ENCODE results near the gene CDK15. TPM values are rescaled to one million over a fixed set of nuclear protein-coding genes. Genes with fewer than 3 reads are reported as not detected.

CDK15 gene
- total RNA-seq, 1 experiment from 2014 or later, result not detected

DNA sequence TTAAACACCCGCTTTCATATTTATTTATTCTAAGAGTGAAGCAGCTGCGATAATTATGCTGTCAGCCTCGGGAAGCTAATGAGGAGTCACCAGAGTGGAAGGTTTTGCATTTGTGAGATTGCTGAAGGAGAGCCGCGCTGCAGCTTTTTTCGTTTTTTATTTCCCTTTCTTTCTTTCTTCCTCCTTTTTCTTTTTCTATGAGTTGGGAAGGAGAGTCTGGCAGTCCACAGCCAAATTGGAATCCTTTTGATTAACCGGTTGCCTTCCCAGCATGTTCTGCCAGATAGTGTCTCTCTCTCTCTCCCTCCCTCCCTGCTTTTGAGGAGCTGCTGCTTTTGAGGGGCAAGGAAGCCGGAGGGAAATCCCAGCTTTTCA lies 82.1 kb downstream of the CDK15 start (continued):
- TF ChIP-seq, protein P1, sequence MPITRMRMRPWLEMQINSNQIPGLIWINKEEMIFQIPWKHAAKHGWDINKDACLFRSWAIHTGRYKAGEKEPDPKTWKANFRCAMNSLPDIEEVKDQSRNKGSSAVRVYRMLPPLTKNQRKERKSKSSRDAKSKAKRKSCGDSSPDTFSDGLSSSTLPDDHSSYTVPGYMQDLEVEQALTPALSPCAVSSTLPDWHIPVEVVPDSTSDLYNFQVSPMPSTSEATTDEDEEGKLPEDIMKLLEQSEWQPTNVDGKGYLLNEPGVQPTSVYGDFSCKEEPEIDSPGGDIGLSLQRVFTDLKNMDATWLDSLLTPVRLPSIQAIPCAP (CRISPR knock-in tag; IDR thresholded peaks at IDR 0.05), result no peak
- TF ChIP-seq, protein P2, sequence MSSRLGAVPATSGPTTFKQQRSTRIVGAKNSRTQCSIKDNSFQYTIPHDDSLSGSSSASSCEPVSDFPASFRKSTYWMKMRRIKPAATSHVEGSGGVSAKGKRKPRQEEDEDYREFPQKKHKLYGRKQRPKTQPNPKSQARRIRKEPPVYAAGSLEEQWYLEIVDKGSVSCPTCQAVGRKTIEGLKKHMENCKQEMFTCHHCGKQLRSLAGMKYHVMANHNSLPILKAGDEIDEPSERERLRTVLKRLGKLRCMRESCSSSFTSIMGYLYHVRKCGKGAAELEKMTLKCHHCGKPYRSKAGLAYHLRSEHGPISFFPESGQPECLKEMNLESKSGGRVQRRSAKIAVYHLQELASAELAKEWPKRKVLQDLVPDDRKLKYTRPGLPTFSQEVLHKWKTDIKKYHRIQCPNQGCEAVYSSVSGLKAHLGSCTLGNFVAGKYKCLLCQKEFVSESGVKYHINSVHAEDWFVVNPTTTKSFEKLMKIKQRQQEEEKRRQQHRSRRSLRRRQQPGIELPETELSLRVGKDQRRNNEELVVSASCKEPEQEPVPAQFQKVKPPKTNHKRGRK (CRISPR knock-in tag; IDR thresholded peaks at IDR 0.05; ENCODE audit: borderline replicate concordance), result no peak
- TF ChIP-seq, protein P3, sequence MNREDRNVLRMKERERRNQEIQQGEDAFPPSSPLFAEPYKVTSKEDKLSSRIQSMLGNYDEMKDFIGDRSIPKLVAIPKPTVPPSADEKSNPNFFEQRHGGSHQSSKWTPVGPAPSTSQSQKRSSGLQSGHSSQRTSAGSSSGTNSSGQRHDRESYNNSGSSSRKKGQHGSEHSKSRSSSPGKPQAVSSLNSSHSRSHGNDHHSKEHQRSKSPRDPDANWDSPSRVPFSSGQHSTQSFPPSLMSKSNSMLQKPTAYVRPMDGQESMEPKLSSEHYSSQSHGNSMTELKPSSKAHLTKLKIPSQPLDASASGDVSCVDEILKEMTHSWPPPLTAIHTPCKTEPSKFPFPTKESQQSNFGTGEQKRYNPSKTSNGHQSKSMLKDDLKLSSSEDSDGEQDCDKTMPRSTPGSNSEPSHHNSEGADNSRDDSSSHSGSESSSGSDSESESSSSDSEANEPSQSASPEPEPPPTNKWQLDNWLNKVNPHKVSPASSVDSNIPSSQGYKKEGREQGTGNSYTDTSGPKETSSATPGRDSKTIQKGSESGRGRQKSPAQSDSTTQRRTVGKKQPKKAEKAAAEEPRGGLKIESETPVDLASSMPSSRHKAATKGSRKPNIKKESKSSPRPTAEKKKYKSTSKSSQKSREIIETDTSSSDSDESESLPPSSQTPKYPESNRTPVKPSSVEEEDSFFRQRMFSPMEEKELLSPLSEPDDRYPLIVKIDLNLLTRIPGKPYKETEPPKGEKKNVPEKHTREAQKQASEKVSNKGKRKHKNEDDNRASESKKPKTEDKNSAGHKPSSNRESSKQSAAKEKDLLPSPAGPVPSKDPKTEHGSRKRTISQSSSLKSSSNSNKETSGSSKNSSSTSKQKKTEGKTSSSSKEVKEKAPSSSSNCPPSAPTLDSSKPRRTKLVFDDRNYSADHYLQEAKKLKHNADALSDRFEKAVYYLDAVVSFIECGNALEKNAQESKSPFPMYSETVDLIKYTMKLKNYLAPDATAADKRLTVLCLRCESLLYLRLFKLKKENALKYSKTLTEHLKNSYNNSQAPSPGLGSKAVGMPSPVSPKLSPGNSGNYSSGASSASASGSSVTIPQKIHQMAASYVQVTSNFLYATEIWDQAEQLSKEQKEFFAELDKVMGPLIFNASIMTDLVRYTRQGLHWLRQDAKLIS (CRISPR knock-in tag; IDR thresholded peaks at IDR 0.05; ENCODE audit: borderline replicate concordance), result no peak

DNA sequence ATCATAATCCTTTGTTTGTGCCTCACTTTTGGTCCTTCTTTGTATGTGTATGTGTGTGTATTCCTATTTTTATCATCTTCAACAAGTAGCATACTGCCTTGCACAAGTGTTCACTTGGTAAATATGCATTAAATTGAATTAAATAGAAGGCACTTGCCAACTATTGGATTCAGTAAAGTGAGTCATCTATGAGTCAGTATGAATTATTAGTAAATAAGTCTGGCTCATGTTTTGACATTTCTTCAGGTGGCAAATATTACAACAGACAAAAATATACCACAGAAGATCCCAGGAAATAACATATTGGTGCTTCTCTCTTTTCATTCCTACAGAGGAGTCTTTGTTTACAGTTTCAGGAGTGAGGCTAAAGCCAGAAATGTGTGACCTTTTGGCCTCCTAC lies 84.1 kb downstream of the CDK15 start:
- ATAC-seq, result no peak
- no peak for DNase-seq (ENCODE audit: low spot score)
- TF ChIP-seq, protein P4, sequence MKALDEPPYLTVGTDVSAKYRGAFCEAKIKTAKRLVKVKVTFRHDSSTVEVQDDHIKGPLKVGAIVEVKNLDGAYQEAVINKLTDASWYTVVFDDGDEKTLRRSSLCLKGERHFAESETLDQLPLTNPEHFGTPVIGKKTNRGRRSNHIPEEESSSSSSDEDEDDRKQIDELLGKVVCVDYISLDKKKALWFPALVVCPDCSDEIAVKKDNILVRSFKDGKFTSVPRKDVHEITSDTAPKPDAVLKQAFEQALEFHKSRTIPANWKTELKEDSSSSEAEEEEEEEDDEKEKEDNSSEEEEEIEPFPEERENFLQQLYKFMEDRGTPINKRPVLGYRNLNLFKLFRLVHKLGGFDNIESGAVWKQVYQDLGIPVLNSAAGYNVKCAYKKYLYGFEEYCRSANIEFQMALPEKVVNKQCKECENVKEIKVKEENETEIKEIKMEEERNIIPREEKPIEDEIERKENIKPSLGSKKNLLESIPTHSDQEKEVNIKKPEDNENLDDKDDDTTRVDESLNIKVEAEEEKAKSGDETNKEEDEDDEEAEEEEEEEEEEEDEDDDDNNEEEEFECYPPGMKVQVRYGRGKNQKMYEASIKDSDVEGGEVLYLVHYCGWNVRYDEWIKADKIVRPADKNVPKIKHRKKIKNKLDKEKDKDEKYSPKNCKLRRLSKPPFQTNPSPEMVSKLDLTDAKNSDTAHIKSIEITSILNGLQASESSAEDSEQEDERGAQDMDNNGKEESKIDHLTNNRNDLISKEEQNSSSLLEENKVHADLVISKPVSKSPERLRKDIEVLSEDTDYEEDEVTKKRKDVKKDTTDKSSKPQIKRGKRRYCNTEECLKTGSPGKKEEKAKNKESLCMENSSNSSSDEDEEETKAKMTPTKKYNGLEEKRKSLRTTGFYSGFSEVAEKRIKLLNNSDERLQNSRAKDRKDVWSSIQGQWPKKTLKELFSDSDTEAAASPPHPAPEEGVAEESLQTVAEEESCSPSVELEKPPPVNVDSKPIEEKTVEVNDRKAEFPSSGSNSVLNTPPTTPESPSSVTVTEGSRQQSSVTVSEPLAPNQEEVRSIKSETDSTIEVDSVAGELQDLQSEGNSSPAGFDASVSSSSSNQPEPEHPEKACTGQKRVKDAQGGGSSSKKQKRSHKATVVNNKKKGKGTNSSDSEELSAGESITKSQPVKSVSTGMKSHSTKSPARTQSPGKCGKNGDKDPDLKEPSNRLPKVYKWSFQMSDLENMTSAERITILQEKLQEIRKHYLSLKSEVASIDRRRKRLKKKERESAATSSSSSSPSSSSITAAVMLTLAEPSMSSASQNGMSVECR (CRISPR knock-in tag; IDR thresholded peaks at IDR 0.05; ENCODE audit: borderline replicate concordance), result no peak
- TF ChIP-seq ZNF232 (CRISPR knock-in tag; IDR thresholded peaks at IDR 0.05) (no peak), TCF7 (CRISPR knock-in tag; IDR thresholded peaks at IDR 0.05; ENCODE audit: low read depth) (no peak), NR3C1 (CRISPR knock-in tag; conservative IDR thresholded peaks at IDR 0.05; ENCODE audit: low read depth) (no peak), MXD4 (CRISPR knock-in tag; IDR thresholded peaks at IDR 0.05; ENCODE audit: borderline replicate concordance) (no peak), ZNF138 (CRISPR knock-in tag; conservative IDR thresholded peaks at IDR 0.05) (no peak)
- ChIA-PET CTCF (no interaction called here), POLR2A (no interaction called here)
- Mint-ChIP-seq H3K36me3 (no peaks in the 10 kb centered on the region), H3K4me1 (peaks cover 28% of the 10 kb centered on the region), H3K4me3 (no peak overlapping the region), H3K27me3 (ENCODE audit: low read depth) (no peaks in the 10 kb centered on the region), H3K9me3 (no peaks in the 10 kb centered on the region), H3K27ac (0 out of 2 replicates have a peak overlapping the region, but pooled peaks have one; percentile 10)

DNA sequence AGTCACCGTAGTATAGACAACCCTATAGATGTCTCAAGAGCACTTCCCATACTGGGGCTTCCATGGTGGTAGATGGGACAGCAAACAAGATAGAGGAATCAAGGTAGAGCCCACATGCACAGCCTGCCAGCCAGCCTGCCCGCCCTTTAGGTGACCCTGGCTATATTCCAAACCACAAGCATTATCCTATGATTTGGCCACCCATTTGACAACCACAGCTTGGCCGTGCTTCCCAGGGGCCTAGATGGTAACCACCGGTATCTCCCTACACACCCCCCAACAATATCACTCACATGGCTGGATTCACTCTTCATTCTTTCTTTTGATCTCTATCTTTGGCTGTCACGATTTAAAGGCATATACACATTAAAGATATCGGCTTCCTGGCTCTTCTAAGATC lies 85.3 kb downstream of the CDK15 start:
- CTCF ChIA-PET, result interaction anchor here (0.6 kb wide), 1 partner anchor 26 kb away, joined by 3 read pairs; no protein-coding TSS in a partner anchor
- peaks cover 28% of the 10 kb centered on the region for H3K4me1 Mint-ChIP-seq
- H3K27ac Mint-ChIP-seq, result no peak overlapping the region
- H3K36me3 Mint-ChIP-seq, result no peaks in the 10 kb centered on the region
- H3K9me3 Mint-ChIP-seq, result no peaks in the 10 kb centered on the region
- H3K4me3 Mint-ChIP-seq, result no peak overlapping the region
- no peak for DNase-seq (ENCODE audit: low spot score)
- POLR2A ChIA-PET, result no interaction called here
- H3K27me3 Mint-ChIP-seq (ENCODE audit: low read depth), result no peaks in the 10 kb centered on the region
- ATAC-seq, result no peak
- TF ChIP-seq, protein P5, sequence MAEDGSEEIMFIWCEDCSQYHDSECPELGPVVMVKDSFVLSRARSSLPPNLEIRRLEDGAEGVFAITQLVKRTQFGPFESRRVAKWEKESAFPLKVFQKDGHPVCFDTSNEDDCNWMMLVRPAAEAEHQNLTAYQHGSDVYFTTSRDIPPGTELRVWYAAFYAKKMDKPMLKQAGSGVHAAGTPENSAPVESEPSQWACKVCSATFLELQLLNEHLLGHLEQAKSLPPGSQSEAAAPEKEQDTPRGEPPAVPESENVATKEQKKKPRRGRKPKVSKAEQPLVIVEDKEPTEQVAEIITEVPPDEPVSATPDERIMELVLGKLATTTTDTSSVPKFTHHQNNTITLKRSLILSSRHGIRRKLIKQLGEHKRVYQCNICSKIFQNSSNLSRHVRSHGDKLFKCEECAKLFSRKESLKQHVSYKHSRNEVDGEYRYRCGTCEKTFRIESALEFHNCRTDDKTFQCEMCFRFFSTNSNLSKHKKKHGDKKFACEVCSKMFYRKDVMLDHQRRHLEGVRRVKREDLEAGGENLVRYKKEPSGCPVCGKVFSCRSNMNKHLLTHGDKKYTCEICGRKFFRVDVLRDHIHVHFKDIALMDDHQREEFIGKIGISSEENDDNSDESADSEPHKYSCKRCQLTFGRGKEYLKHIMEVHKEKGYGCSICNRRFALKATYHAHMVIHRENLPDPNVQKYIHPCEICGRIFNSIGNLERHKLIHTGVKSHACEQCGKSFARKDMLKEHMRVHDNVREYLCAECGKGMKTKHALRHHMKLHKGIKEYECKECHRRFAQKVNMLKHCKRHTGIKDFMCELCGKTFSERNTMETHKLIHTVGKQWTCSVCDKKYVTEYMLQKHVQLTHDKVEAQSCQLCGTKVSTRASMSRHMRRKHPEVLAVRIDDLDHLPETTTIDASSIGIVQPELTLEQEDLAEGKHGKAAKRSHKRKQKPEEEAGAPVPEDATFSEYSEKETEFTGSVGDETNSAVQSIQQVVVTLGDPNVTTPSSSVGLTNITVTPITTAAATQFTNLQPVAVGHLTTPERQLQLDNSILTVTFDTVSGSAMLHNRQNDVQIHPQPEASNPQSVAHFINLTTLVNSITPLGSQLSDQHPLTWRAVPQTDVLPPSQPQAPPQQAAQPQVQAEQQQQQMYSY (CRISPR knock-in tag; IDR thresholded peaks at IDR 0.05), result no peak
- TF ChIP-seq NFYB (CRISPR knock-in tag; conservative IDR thresholded peaks at IDR 0.05; ENCODE audit: low read depth) (no peak), RORB (CRISPR knock-in tag; IDR thresholded peaks at IDR 0.05) (no peak), ZNF232 (CRISPR knock-in tag; IDR thresholded peaks at IDR 0.05) (no peak)
- TF ChIP-seq, protein P3 (CRISPR knock-in tag; IDR thresholded peaks at IDR 0.05; ENCODE audit: borderline replicate concordance), result no peak

Data from WTC11 (cell line).